Measurements from ENCODE around the gene TFF1. TPM values are rescaled to one million over a fixed set of nuclear protein-coding genes. Genes with fewer than 3 reads are reported as not detected.

Gene TFF1
- total RNA-seq, 2 donors from 2014 or later = 233 to 916 TPM

- intact Hi-C loops (cut with DNase I) = no loop called here
- Histone ChIP-seq H3K27ac (no peak overlapping the region), H3K9ac (ENCODE audit: low read depth in 2 of 2, low read length in 2 of 2) (no peak overlapping the region), H3K9me3 (no peaks in the 10 kb centered on the region), H3K36me3 (no peaks in the 10 kb centered on the region), H3K4me1 (no peaks in the 10 kb centered on the region), H3K4me3 (no peak overlapping the region), H3K27me3 (no peaks in the 10 kb centered on the region)
- TF ChIP-seq CTCF (IDR thresholded peaks at IDR 0.05) = no peak
- no peak for DNase-seq
Measured at GRCh38 chr21:42349420-42350317, 16.7 kb downstream of the TFF1 start.

- no peak overlapping the region for H3K4me3 ChIP-seq
- H3K4me1 ChIP-seq = no peaks in the 10 kb centered on the region
- TF ChIP-seq CTCF (IDR thresholded peaks at IDR 0.05) = no peak
- no peak overlapping the region for H3K27ac ChIP-seq
- H3K9me3 ChIP-seq = no peaks in the 10 kb centered on the region
- no peaks in the 10 kb centered on the region for H3K27me3 ChIP-seq
- no peak overlapping the region for H3K9ac ChIP-seq (ENCODE audit: low read depth in 2 of 2, low read length in 2 of 2)
- intact Hi-C loops (cut with DNase I) = no loop called here
- H3K36me3 ChIP-seq = no peaks in the 10 kb centered on the region
- no peak for DNase-seq
Measured at GRCh38 chr21:42348762-42349161, 17.6 kb downstream of the TFF1 start.

- Histone ChIP-seq H3K9ac (ENCODE audit: low read depth in 2 of 2, low read length in 2 of 2) (no peak overlapping the region), H3K4me1 (no peaks in the 10 kb centered on the region), H3K27ac (no peak overlapping the region), H3K27me3 (no peaks in the 10 kb centered on the region), H3K4me3 (no peak overlapping the region), H3K9me3 (no peaks in the 10 kb centered on the region), H3K36me3 (no peaks in the 10 kb centered on the region)
- intact Hi-C loops (cut with DNase I) = no loop called here
- no peak for TF ChIP-seq CTCF (IDR thresholded peaks at IDR 0.05)
- DNase-seq = no peak
Measured at GRCh38 chr21:42347601-42348327, 18.6 kb downstream of the TFF1 start.

- no peaks in the 10 kb centered on the region for H3K9me3 ChIP-seq
- H3K27ac ChIP-seq = no peak overlapping the region
- no peaks in the 10 kb centered on the region for H3K27me3 ChIP-seq
- H3K4me1 ChIP-seq = no peaks in the 10 kb centered on the region
- no peaks in the 10 kb centered on the region for H3K36me3 ChIP-seq
- H3K9ac ChIP-seq (ENCODE audit: low read depth in 2 of 2, low read length in 2 of 2) = no peak overlapping the region
- H3K4me3 ChIP-seq = no peak overlapping the region
- intact Hi-C loops (cut with DNase I) = no loop called here
- DNase-seq = peak; percentile 16
- TF ChIP-seq CTCF (IDR thresholded peaks at IDR 0.05) = no peak
Measured at GRCh38 chr21:42346866-42347600, 19.3 kb downstream of the TFF1 start.

- Histone ChIP-seq H3K9me3 (no peaks in the 10 kb centered on the region), H3K9ac (ENCODE audit: low read depth in 2 of 2, low read length in 2 of 2) (no peak overlapping the region), H3K27me3 (no peaks in the 10 kb centered on the region), H3K27ac (no peak overlapping the region), H3K4me1 (no peaks in the 10 kb centered on the region), H3K36me3 (no peaks in the 10 kb centered on the region), H3K4me3 (no peak overlapping the region)
- TF ChIP-seq CTCF (IDR thresholded peaks at IDR 0.05) = no peak
- peak; percentile 10 for DNase-seq
- intact Hi-C loops (cut with DNase I) = no loop called here
Measured at GRCh38 chr21:42346441-42346840, 19.9 kb downstream of the TFF1 start.
